ENCODE measurements around the gene KCTD12.

DNA sequence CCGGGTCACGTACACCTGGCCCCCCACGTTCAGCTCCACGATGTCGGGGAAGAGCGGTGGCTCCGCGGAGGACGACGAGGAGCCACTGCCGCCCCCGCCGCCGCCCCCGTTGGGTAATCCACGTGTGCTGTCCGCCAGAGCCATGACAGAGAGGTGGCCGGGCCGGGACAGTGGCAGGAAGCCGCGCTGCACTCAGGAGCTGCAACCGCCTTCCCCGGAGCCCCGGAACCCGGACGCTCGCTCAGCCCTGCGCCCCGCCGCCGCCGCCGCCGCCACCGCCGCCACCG, 257 bp downstream of the KCTD12 start:
- TF ChIP-seq POLR2AphosphoS5 (IDR thresholded peaks at IDR 0.05) (no peak), POLR2A (IDR thresholded peaks at IDR 0.05) (no peak)
